COLO829 (cell line): ENCODE results near the gene ABHD5.
"Not testable (repeated sequence)": the region's sequence is repeated elsewhere in the genome, so short reads cannot be mapped to it uniquely, and the experiment has no call there.

Source experiments
- DNase-seq: peaks from one replicate; pipeline ENCODE4 v3.0.0; 2012; ENCODE audit warnings: low spot score

Gene ABHD5

DNA sequence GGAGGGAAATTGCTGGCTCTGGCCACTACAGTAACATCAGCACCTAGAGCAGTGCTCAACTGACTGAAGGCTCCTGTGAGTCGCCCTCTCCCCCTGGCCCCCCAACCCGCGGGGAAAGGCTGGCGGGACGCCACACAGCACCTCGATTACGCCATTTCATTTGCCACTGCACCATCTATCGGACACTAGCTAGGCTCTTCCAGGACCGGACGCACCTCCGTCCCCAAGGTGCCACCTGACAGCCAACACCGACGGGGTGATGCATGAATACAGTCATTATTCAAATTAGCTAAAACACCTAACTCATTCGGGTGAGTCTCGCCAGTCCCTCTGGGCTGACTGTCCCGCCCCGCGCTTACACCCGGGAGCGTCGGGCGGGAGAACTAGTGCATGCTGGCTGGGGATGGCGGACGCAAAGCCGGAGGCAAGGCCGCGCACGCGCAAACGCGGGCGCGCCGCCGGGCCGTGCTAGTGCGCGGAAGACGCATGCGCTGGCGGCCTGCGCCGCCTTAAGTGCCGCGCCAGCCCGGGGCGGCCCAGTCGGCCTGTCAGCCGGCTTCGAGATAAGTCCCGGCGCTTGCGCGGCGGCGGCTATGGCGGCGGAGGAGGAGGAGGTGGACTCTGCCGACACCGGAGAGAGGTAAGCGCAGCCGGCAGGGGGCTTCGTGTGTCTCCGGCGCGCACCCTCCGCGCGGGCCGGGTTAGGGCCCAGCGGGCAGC lies at the start of gene ABHD5:
ABHD5 (plus strand) TSS at position 539 of the 720 bp plus-strand sequence; CDS start at position 594, 55 bp downstream.
- peak; percentile 98 for DNase-seq

DNA sequence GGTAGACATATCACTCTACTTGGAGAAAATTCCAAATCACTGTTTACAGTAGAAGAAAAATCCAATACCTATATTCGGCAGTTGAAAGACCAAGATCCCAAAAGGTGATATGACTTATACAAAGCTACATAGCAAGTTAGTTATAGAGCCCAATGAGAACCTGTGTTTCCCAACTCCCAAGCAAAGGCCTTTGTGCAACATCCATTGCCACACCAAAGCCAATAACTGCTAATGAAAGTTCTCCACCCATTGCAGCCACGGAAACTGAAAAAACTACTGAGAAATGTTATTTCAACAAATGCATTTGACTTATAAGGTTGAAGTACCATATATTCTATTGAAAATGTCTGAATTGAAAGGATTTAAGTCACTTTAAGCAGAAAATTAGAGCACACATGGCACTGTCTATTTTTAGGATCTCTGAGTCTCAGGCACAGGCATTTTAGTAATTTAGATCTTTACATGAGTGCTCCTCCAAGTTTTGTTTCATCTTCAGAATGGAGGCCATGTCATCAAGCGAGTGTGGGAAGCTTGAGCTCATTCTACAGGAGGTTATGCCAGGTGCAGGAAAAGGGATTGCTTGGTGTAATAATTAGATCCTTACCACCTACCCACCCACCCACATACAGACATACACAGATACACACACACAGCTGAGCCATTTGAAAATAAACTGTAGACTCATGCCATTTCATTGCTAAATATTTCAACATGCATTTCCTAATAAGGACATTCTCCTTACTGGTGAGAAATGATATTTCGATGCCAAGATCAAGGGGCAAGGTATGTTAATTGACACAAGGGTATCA lies 49.2 kb upstream of the ABHD5 start:
- no peak for DNase-seq

DNA sequence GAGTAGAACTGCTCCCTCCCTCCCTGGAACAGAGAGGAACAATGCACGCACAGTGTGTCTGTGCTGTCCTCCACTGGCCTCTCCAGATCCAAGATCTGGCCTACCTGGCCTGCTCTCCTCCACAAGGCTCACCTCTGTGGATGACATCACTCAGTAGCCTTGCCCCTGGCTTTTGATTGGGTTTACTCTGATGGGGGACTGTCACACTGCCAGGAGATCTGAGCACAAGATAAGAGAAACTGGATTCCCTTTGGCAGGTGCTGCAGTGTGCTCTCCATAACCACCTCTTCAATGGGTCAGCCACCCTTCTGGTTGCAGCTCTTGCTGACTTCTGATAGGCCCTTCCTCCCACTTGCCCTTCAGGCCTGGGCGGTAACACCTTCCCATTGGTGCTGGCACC lies 46.3 kb upstream of the ABHD5 start:
- no peak for DNase-seq

DNA sequence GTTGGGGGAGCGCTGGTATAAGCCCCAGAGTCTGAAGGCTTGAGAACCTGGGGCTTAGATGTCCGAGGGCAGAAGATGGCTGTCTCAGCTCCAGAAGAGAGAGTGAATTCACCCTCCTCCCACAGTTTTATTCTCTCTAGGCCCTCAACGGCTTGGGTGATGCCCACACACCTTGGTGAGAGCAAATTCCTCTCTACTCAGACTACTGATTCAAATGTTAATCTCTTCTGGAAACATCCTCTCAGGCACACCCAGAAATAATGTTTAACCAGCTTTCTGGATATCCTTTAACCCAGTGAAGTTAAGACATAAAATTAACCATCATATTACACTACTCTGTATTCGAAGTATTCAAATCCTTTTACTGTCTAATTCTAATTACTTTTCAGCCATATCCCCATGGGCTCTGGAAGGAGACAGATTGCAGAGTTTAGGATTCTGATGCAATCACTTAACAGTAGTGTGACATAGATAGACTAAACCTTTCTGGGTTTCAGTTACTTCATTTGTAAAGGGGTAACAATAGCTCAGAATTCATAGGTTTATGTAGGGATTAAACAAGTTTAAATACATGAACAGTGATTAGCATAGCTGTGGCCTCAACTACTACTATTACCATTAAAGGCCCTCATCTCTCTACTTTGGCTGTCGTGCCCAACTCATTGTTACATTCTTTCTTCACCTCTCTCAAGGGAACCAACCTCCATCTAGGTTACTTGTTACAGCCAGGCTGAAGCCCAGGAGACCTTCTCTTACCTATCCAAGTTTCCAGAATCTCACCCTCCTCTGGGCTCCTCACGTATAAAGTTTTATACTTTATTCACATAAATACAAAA lies 43.2 kb upstream of the ABHD5 start:
- no peak for DNase-seq

DNA sequence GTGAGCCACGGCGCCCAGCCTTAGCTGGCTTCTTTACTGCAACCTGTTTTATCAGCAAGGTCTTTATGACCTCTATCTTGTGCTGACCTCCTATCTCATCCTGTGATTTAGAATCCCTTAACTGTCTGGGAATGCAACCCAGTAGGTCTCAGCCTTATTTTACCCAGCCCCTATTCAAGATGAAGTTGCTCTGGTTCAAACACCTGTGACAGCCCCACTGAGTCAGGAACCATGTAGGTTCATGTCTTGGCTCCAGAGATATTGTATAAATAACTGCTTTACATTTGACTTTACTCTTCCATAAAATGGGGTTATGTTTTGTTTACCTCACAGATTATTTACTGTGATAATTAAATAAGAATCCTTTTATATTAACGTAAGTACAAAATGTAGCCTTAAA lies 41.8 kb upstream of the ABHD5 start:
- DNase-seq = no peak

DNA sequence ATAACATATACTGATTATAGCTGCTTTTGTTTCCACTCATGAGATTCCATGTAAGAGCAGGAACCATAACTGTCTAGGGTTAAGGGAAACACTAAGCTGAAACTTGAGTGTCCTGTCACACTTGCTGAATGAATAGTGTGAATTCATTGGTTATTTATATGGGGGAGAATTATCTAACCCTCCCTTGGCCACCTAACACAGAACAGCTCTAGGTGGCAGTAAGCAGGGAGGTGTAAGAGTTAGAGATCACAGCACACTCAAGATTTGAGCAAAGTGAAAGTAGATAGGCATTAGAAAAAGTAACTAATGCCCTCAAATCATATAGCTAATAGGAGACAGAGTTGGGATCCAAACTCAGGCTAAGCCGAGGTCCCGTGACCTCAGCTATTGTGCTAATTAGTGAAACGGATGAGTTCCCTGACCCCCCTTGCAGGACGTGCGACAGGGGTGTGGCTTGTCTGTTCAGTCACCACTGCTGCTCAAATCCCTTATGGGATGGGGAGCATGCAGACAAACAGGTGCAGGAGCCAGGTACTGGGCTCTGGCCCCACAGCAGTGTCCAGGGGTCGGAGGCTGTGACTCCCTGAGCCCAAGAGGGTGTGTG lies 41.3 kb upstream of the ABHD5 start:
- no peak for DNase-seq

DNA sequence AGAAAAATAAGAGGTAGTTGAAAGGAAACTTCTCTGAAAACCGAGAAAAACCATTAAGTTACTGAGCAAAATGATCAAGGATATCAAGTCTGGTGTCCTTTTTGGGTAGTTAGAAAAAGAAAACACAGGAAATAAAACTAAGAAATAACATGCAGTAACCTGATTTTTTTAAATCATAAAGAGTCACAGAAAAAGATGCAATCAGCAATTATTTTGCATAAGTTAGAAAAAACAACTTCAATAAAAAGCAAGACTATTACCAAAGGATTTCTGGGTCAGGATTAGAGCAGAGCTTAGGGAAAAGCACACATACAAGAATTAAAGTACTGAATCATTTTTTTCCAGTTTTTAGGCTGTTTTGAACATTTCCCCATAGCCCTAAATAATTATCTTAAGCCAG lies 40.4 kb upstream of the ABHD5 start:
- DNase-seq = no peak

DNA sequence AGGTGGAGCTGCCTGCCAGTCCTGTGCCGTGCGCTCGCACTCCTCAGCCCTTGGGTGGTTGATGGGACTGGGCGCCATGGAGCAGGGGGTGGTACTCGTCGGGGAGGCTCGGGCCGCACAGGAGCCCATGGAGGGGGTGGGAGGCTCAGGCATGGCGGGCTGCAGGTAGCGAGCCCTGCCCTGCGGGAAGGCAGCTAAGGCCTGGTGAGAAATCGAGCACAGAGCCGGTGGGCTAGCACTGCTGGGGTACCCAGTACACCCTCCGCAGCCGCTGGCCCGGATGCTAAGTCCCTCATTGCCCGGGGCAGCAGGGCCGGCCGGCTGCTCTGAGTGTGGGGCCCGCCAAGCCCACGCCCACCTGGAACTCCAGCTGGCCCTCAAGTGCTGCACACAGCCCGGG lies 34.3 kb upstream of the ABHD5 start:
- DNase-seq = not testable (repeated sequence)

DNA sequence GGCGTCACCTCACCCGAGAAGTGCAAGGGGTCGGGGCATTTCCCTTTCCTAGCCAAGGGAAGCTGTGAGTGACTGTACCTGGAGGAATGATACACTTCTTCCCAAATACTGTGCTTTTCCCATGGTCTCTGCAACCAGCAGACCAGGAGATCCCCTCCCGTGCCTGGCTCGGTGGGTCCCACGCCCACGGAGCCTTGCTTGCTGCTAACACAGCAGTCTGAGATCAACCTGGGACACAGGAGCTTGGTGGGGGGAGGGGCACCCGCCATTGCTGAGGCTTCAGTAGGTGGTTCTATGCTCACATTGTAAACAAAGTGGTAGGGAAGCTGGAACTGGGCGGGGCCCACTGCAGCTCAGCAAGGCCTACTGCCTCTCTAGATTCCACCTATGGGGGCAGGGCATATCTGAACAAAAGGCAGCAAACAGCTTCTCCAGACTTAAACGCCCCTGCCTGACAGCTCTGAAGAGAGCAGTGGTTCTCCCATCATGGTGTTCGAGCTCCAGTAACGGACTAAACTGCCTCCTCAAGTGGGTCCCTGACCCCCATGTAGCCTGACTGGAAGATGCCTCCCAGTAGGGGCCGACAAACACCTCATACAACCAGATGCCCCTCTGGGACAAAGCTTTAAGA lies 31.4 kb upstream of the ABHD5 start:
- no peak for DNase-seq

DNA sequence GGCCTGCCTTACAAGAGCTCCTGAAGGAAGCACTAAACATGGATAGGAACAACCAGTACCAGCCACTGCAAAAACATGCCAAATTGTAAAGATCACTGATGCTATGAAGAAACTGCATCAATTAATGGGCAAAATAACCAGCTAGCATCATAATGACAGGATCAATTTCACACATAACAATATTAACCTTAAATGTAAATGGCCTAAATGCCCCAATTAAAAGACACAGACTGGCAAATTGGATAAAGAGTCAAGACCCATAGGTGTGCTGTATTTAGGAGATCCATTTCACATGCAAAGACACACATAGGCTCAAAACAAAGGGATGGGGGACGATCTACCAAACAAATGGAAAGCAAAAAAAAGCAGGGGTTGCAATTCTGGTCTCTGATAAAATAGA lies 29.4 kb upstream of the ABHD5 start:
- DNase-seq = not testable (repeated sequence)

DNA sequence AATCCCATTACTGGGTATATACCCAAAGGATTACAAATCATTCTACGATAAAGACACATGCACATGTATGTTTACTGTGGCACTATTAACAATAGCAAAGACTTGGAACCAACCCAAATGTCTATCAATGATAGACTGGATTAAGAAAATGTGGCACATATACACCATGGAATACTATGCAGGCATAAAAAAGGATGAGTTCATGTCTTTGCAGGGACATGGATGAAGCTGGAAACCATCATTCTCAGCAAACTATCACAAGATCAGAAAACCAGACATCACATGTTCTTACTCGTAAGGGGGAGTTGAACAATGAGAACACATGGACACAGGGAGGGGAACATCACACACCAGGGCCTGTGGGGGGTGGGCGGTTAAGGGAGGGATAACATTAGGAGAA lies 25.7 kb upstream of the ABHD5 start:
- DNase-seq = not testable (repeated sequence)

DNA sequence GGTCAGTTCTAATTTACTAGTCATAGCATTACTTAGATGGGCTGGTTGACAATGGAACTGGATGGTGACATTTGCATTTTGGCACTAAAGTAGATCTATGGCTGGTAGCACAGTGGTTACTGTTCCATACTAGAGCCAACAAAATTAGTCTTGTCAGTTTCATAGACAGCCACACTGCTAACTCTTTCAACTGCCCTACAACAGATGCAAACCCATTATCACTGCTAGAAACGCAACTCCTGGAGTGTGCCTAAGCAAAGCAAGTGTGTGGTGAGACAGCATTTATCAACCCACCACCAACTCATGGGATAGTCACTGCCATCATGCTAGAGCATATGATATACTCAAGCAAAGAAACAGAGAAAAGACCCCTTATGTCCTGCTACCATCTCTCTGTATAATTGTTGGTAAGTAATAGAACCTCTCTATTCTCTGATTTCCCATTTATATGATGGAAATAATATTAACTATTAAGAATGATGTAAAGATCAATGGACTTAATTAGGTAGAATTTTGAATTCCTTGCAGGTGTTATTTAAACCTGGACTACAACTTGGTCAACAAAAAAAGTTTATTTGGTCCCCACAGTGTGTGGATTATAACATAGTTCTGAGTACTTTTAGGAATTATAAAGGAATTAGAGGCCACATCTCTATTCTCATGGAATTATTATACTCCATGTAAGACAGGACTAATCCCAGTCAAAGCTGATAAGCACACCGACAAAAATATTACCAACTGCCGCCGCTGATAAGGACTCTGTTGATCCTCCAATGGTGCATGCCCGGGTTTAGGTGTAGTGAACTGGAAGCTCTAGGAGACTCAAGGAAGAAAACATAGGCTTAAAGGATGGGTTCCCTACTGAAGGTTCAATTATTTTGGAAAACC lies 19.9 kb upstream of the ABHD5 start:
- no peak for DNase-seq

DNA sequence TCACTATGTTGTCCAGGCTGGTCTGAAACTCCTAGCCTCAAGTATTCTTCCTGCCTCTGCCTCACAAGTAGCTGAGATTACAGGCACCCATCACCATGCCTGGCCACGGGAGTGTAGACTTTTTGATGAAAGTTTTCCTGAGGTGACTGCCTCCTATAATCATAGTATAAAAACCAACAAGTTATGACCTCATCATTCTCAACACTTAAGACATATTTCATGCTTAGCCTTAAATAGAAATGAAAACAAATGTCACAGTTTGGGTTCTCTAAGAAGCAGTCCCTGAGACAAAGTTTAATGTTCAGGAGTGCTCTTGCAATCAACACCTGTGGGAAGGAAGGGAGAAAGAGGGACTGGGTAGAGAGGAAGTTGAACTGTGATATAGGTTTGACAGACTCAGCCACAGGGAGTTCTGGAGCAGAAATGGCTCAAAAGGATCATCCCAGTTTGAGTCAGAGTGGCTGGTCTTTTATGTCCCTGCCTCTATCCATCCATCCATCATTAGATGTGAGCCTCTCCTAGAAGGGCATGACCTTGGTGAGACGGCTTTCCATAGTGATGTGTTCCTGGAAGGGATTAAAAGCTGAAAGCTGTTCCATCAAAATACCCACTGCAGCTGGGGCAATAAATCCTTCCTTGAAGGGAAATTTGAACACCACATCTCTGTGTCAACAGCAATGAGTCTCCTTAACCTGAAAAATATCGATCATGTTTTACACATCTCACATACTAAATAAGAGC lies 16.2 kb upstream of the ABHD5 start:
- no peak for DNase-seq

DNA sequence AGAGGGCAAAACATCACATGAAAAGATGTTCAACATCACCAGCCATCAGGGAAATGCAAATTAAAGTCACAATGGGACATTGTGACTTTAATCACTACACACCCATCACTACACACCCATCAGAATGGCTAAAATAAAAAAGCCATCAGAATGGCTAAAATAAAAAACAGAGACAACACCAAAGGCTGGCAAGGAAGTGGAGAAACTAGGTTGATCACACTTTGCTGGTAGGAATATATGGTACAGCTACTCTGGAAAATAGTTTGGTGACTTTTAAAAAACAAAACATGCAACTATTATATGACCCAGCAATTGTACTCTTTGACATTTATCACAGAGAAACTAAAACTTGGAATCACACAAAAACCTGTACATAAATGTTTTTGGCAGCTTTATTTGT lies 15.1 kb upstream of the ABHD5 start:
- DNase-seq = no peak

DNA sequence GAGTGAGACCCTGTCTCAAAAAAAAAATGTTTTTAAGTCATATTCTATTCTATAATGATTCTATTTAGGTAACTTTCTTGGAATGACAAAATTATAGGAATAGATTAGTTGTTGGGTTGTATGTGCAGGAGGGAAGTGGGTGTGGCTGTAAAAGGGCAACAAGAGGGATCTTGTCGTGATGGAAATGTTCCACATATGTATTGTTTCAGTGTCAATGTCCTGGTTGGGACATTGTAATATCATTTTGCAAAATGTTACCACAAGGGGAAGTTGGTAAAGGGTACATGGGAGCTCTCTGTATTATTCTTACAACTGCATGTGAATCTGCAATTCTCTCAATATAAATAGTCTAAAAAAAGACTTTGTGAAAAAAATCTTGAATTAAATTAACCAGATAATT lies 14.3 kb upstream of the ABHD5 start:
- no peak for DNase-seq

DNA sequence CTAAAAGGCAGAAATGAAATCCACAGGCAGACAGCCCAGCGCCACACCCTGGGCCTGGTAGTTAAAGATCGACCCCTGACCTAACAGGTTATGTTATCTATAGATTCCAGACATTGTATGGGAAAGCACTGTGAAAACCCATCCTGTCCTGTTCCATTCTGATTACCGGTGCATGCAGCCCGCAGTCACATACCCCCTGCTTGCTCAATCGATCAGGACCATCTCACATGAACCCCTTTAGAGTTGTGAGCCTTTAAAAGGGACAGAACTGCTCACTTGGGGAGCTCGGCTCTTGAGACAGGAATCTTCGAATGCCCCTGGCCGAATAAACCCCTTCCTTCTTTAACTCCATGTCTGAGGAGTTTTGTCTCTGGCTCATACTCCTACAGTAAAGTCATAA lies 12.4 kb upstream of the ABHD5 start:
- not testable (repeated sequence) for DNase-seq

DNA sequence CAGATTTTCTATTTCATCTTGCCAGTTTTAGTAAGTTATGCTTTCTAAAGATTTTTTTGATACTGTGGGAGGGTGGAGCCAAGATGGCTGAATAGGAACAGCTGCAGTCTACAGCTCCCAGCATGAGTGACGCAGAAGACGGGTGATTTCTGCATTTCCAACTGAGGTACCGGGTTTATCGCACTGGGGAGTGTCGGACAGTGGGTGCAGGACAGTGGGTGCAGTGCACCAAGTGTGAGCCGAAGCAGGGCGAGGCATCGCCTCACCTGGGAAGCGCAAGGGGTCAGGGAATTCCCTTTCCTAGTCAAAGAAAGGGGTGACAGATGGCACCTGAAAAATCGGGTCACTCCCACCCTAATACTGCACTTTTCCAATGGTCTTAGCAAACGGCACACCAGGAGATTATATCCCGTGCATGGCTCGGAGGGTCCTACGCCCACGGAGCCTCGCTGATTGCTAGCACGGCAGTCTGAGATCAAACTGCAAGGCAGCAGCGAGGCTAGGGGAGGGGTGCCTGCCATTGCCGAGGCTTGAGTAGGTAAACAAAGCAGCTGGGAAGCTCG lies 11.8 kb upstream of the ABHD5 start:
- DNase-seq = not testable (repeated sequence)

DNA sequence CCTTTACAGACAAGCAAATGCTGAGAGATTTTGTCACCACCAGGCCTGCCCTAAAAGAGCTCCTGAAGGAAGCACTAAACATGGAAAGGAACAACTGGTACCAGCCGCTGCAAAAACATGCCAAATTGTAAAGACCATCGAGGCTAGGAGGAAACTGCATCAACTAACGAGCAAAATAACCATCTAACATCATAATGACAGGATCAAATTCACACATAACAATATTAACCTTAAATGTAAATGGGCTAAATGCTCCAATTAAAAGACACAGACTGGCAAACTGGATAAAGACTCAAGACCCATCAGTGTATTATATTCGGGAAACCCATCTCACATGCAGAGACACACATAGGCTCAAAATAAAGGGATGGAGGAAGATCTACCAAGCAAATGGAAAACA lies 9.9 kb upstream of the ABHD5 start:
- DNase-seq = not testable (repeated sequence)

DNA sequence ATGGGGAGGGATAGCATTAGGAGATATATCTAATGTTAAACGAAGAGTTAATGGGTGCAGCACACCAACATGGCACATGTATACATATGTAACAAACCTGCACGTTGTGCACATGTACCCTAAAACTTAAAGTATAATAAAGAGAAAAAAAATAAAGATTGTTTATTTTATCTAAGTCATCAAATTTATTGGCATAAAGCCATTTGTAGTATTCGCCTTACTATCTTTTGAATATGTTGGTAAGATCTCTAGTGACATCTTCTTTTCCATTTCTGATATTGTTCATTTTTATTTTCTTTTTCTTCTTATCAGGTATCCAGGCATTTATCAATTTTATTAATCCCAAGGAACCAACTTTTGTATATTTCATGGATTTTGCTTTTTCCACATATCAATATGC lies 5.8 kb upstream of the ABHD5 start:
- DNase-seq = no peak

DNA sequence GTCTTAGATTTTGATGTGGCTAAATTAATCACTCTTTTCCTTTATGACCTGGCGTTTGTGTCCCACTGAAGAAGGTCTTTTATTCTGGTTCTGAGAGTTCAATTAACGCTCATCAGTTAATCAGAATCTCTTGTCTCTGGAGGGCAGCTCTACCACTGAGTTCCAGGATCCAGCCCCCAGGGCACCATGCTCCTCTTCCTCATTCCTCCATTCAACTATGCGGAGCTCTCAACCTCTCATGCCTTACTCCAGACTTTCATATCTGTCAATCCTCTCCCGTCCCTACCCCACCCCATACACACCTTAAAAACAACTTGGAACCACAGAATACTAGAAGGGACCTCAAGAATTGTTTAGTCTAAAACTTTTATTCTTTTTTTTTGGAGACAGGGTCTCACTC lies 4.8 kb upstream of the ABHD5 start:
- DNase-seq = no peak
